Hematopoietic multipotent progenitor cell (in vitro differentiated cells): ENCODE data around the gene SHISA8. TPM values are rescaled to one million over a fixed set of nuclear protein-coding genes. Genes with fewer than 3 reads are reported as not detected.
A peak's percentile ranks its signal among the peaks of the same experiment; 100 is the strongest.
"Not testable (repeated sequence)": the region's sequence is repeated elsewhere in the genome, so short reads cannot be mapped to it uniquely, and the experiment has no call there.

Experiments used
- DNase-seq, 3 donors: peaks; one replicate each; pipeline ENCODE4 v3.0.0-alpha.2; 2011 to 2015; ENCODE audit warnings: low read depth in 2 of 3, low spot score in 2 of 3
- total RNA-seq: library from RNA; depleted of rRNA; stranded (reverse); fragments of >200 nt; gene quantifications from one replicate; pipeline ENCODE4 v1.2.3, GENCODE V29; 2012

The SHISA8 gene
- total RNA-seq = under 0.01 TPM

GRCh38 chr22:41915035-41915785 is at the start of gene SHISA8:
Gene SHISA8 (minus strand): TSS chr22:41915074. CDS start chr22:41914667, 407 bp downstream.
- peak in 2 of 3 donors; percentile 54 to 69 for DNase-seq

GRCh38 chr22:41964112-41964491 is 49.2 kb upstream of the SHISA8 start:
- DNase-seq = no peak

- no peak for DNase-seq
Measured at GRCh38 chr22:41963453-41964111, 48.7 kb upstream of the SHISA8 start.

DNA sequence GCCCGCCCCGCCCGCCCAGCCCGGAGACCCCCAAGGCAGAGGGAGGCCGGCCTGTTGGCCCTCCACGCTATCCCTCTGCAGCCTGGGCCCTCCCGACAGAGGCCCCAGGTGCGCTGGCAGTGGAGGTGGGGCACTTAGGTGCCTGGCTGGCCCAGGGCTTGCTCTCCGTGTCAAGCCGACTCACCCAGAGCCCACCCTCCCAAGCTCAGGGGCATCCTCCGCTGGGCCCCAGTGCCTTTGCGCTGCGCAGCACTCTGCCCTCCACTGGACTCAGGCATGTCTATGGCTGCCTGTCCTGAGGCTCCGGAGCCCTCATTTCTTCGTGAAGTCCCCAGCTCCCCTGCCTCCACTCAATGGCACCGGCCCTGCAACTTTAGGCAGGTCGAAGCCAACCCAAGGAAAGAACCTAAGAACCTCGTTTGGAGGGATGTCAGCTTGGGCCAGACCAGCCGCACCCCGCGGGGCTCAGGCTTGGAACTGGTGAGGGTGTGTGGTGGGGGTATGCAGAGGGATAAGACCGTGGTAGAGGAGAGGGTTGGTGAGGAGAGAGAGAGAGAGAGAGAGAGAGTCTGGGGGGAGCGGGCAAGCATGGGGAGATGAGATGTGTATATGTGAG is 43.2 kb upstream of the SHISA8 start:
- DNase-seq = no peak

- DNase-seq = no peak
Measured at GRCh38 chr22:41952713-41953112, 37.8 kb upstream of the SHISA8 start.

DNA sequence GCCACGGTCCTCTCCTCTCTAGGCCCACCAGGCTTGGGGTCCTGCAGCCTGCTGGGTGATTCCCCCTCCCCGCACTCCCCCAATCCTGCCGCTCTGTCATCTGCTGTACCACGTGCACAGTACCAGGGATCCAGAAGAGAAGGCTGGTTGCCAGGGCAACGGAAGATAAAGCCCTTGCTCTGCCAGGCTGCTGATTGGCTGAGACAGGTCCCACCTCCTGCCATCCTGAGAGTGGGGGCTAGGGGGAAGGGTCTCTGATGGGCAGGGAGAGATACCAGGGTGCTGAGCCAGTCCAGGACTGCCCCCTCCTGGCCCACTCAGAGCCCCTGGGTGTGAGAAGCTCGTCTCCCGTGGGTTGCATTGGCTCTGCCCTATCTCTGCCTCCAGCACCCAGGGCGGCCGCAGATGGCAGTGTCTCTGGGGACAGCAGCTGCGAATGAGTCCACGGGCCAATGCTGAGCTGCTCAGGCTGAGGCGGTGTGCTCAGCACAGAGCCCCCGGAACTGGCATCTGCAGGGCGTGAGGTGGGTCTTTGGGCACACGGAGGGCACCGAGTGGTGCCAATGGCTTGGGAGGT is 37.1 kb upstream of the SHISA8 start, which contains the start of gene SMIM45:
TSS of gene SMIM45 (plus strand) at position 253 of the 577 bp plus-strand sequence.
- DNase-seq = no peak

DNA sequence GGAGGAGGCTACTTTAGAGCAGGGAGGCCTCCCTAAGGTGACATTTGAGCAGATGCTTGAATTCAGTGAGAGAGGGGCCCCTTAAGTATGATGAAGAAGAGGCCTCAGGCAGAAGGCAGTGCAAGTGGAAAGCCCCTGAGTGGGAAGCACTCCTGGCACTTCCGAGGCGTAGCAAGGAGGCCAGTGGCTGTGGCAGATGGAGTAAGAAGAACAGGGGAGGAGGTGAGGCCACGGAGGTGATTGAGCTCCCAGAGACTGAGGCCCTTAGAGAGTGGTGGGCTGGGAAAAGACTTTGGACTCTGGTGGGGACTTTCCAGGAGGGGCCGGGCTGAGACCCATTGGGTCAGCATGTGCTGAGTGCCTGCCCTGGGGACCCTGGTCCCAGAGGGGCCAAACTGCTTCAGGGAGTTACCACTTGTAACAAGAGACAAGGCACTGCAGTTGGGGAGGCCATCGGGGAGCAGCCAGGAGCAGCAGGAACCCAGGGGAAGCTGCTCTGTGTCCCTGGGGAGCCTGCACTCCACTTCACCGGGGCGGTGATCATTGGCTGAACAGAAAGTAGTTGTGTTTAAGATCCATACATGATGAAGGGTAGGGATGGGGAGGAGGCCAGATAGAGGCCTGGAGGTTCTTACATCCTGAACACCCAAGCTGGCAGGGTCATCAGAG is 34.6 kb upstream of the SHISA8 start:
- no peak for DNase-seq

GRCh38 chr22:41948928-41949296 is 34.0 kb upstream of the SHISA8 start:
- DNase-seq = not testable (repeated sequence)

- no peak for DNase-seq
Measured at GRCh38 chr22:41948142-41948541, 33.3 kb upstream of the SHISA8 start.

DNA sequence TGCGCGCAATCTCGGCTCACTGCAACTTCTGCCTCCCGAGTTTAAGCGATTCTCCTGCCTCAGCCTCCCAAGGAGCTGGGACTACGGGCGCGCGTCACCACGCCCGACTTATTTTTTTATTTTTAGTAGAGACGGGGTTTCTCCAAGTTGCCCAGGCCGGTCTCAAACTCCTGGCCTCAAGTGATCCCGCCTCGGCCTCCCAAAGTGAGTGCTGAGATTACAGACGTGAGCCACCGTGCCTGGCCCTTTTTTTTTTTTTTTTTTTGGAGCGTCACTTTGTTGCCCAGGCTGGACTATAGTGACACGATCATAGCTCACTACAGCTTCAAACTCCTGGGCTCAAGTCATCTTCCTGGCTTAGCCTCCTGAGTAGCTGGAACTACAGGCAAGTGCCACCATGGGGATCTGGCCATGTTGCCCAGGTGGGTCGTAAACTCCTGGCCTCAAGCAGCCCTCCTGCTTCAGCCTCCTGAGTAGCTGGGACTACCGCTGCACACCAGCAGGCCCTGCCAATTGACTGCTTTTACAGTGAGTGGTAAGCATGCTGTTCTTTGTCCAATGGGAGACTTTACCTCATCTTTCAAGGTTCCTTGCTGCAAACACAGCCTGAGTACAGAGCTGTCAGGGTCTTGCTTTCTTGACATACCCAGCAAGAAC is 32.7 kb upstream of the SHISA8 start:
- no peak for DNase-seq

GRCh38 chr22:41946629-41947423 is 32.0 kb upstream of the SHISA8 start, which contains the start of gene CENPM:
Gene CENPM (minus strand): TSS chr22:41947152. CDS start chr22:41947076, 76 bp downstream.
- DNase-seq = peak; percentile 70 to 94 (median 89)

DNA sequence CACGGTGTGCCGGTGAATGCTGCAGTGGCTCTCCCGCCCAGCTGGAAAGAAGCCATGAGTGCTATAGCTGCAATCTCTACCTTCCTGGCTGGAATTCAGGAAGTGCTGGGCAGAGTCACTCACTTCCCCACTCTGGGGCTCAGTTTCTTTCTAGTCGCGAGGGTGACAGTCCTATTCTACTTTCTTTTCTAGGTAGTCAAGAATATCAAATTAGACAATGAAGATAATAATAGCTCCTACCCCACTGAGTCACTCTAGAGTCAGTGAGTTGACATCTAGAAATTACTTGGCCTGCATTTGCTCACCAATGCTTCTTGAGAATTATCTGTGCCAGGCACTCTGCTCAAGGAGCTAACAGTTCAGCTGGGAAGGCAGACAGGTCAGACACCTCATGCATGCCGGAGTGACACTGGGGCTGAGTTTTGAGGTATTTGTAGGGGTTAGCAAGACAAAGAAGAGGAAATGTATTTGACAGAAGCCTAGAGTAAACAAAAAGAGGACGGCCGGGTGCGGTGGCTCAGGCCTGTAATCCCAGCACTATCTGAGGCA is 28.9 kb upstream of the SHISA8 start:
- no peak for DNase-seq

GRCh38 chr22:41940832-41941765 is 26.2 kb upstream of the SHISA8 start:
- DNase-seq = peak; percentile 72 to 88 (median 81)

DNA sequence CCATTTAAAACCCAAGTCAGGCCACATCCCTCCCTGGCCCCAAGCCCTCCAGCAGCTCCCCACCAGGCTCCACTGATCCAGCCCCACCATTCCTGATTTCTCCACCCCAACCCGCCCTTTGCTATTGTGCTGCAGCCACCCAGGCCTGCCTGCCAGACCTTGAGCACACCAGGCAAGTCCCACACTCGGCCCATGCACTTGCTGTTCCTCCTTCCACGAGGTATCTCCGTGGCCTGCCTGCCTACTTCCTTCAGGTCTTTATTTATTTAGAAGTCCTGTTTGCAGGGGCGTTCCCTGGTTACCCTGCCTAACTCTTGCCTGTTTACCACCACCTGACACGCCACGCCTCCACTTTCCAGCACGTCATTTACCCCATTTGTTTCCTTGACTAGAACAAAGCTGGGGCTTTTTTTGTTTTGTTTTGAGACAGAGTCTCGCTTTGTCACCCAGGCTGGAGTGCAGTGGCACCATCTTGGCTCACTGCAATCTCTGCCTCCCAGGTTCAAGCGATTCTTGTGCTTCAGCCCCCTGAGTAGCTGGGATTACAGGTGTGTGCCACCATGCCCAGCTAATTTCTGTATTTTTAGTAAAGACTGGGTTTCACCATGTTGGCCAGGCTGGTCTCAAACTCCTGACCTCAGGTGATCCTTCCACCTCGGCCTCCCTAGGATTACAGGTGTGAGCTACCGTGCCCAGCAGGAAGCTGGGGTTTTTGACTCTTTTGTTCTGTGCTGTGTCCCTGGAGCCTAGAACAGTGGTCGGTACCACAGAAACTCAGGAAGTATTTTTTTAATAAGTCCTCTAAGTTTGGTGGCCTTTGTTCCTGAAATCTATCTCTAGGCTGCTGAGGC is 25.3 kb upstream of the SHISA8 start:
- DNase-seq = peak in 1 of 3 donors; percentile 84

GRCh38 chr22:41936894-41937169 is 22.0 kb upstream of the SHISA8 start:
- DNase-seq = no peak

GRCh38 chr22:41935509-41935908 is 20.6 kb upstream of the SHISA8 start:
- no peak for DNase-seq

DNA sequence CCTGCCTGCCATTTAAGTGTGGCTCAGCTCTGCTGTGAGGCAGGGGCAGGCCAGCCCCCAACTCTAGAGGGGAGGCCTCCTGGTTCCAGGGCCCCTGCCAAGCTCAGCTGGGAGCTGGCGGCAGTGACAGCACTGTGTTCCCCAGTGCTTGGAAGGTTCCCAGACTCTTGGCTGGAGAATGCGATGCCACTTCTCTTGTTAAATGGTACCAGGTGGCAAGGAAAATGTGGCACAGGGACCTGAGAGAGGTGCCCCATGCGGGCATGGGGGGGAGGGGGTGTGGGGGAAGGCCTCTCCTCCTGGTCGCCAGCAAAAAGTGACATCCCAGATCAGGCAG is 20.1 kb upstream of the SHISA8 start:
- no peak for DNase-seq
